NCI-H2196 treated with DMSO at 0.1 percent for 48 hours (cell line): ENCODE measurements around the gene REELD1.

Source experiments
- DNase-seq: peaks from one replicate; lab custom pipeline; 2025; ENCODE audit not compliant: unreplicated experiment; lab: John Stamatoyannopoulos, UW

Gene REELD1

DNA sequence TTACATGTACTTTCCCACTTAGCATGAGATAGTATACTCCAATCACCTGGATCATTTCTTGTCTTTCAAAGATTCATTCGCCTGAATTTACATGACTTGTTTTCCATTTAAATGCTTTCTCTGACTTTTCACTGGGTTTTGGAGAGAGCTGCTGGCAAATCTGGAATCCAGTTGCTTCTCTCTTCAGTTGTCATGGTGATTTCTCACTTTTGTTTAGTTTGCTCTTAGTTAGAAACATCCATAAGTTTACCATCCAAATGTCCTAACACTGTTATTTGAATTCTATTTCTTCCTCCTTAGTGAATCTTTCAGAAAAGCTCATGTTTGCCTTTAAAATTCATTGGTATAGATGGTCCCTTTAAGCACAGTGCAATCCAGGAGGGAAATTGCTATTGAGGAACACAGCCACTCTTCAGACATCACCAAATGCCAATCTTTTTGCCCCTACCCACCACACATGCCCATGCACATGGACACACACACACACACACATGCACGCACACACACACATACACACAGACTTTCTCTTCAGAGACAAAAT, 51.7 kb downstream of the REELD1 start:
- no peak for DNase-seq

DNA sequence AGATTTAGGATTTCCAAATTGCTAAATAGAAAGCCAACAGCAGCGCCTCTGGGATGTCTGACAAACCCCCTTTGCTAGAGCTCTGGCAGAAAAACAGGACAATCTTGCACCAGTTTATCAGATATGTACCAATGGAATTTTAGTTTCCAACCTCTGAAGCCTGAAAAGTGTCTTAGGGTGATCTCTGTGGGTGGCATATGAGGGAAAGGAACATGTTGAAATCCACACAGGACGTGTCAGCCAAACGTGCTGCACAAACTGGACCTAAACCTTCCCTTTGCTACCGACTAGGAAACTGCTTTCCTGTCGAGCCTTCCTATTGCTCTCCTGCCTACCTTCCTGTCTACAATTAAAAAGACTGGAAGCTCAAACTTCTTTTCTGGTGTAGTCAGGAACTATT, 53.5 kb downstream of the REELD1 start:
- no peak for DNase-seq

DNA sequence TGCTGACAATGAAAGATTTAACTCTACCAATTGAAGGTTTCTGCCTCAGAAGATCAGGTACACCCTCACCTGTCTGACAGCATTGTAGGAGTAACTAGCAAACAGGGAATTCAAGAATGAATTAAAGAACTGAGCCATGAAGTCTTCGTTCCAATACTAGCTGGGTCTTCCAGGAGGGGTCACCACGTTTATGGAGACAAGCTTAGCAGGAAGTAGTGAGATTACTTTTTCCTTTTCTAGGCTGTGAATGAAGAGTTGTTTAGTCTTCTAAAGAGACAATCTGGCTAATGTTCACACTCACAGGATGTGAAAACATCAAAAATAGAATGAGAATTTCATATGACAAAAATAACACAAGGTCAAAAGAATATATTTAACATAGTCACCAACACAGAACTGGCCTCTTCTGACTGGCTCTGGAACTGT, 54.9 kb downstream of the REELD1 start:
- no peak for DNase-seq

DNA sequence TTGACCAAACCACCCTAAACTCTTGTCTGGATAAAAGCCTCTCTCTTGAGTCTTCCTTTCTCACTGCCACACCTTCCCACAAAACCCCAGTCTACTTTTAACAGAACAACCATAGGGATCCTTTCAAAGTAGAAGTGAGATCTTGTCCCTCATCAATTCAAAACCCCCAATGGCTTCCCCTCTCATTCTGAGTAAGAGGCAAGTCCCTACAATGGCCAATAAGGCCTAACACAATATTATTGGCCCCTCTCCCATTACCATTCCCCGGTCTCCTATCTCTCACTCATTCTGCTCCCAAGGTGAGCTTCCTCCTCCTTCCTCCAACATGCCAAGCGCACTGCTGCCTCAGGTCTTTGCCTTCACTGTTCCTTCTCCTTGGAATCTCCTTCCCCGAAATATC, 57.1 kb downstream of the REELD1 start:
- DNase-seq: no peak

DNA sequence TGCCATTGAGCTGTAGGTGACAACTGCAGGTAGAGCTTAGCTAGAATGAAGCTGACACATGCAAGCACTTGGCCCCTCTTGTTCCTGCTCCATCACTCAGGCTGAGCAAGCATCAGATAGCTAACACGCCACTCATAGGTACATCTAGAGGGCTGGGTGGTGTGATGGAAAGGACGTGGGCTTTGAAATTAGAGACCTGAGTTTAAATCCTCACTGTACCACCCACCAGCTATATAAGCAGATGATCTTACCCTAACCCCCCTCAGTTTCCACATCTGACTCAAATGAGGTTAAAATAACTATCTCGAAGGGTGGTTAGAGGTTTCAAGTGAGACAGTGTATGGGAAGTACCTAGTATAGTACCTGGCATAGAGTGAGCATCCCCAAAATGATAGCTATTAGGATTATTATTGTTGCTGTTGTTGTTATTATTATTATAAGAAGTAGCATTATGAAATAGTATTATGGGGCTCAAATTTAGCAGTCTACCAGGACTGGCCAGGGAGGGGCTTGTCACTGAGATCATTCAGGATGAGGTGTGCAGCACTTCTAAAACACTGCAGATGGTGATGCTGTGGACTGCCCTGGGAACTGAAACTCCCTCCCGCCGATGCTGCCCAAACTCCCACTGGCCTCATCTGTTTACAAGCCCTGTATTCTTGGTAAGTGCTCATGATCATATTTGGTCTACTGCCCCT, 59.0 kb downstream of the REELD1 start:
- DNase-seq: no peak

- DNase-seq: no peak
These were observed 60.4 kb downstream of the REELD1 start for GRCh38 chr4:146274774-146275173.

DNA sequence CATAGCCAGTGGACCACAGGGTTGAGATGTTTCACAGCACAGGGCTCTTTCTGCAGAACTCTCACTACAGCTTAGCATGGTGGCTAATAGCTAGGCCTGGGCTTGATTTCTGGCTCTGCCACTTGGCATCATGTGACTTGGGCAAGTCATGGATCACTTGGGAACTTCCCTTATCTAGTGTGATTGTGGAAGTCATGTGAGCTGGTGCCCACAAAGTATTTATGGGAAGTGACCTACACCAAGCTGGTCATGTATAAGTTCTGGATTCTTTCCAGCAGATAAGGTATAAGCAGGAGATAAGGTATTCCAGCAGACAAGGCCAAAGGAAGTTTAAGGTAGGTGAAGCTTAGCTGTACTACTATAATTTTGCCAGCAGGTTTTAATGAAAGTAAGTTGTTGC, 61.0 kb downstream of the REELD1 start:
- no peak for DNase-seq

DNA sequence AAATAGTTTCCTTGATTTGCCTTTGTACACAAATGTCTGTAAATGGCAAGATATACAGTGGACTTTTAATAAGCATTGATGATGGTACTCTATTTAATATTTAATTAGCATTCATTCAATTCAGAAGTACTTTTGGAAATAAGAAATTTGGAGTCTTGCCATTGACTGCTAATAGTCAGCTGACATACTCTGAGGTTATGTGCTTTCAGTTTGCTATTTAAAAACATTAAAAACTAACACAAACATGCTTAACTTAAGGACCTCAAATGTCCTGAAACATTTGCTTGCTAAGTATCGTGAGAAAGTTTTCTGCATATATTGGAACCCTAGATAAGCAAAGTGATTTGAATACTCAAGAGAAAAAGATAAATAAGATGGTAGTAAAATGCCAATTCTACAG, 64.6 kb downstream of the REELD1 start:
- DNase-seq: no peak
